Measurements from ENCODE around the gene PPP2R5D.
A peak's percentile ranks its signal among the peaks of the same experiment; 100 is the strongest.

Gene PPP2R5D

GRCh38 chr6:42979523-42980177, 4.7 kb upstream of the PPP2R5D start:
- peak overlapping the region; percentile 97 for H3K4me2 ChIP-seq (ENCODE audit: low read length)
- H2AK5ac ChIP-seq (ENCODE audit: low read length): no peak overlapping the region
- H3K23ac ChIP-seq (ENCODE audit: low read length): no peak overlapping the region
- peak overlapping the region; percentile 19 for H3K27ac ChIP-seq (ENCODE audit: low read depth, low read length)
- no peak overlapping the region for H2BK120ac ChIP-seq (ENCODE audit: low read depth, low read length)
- no peak overlapping the region for H2BK5ac ChIP-seq (ENCODE audit: low read length)
- no peak overlapping the region for H4K8ac ChIP-seq (ENCODE audit: low read depth, low read length)
- H3K36me3 ChIP-seq (ENCODE audit: control insufficient read depth, insufficient read depth, low read length): no peaks in the 10 kb centered on the region
- H4K5ac ChIP-seq (ENCODE audit: low read length): peak overlapping the region; percentile 96
- H3K18ac ChIP-seq (ENCODE audit: low read length): peak overlapping the region; percentile 40
- DNase-seq: no peak
- no CpG with 5 or more reads among the region's 9 CpGs for WGBS (ENCODE audit: extremely low coverage, insufficient coverage, low lambda C conversion rate)
- H3K4ac ChIP-seq (ENCODE audit: low read depth, low read length): peak overlapping the region; percentile 76
- H3K4me1 ChIP-seq (ENCODE audit: control insufficient read depth, low read depth, low read length): no peaks in the 10 kb centered on the region
- peak overlapping the region; percentile 76 for H3K9ac ChIP-seq (ENCODE audit: low read length)
- H3K79me2 ChIP-seq (ENCODE audit: control insufficient read depth, insufficient read depth, low read length): no peaks in the 10 kb centered on the region
- H2BK15ac ChIP-seq (replicated peaks; ENCODE audit: low read depth): no peak overlapping the region
- H3K56ac ChIP-seq (ENCODE audit: low read length): peak overlapping the region; percentile 95
- H3K27me3 ChIP-seq (ENCODE audit: insufficient read depth, low read length, poor library complexity): no peaks in the 10 kb centered on the region
- no peaks in the 10 kb centered on the region for H3K79me1 ChIP-seq (ENCODE audit: low read length)
- H3K4me3 ChIP-seq (ENCODE audit: low read length): peak overlapping the region; percentile 65

GRCh38 chr6:42981836-42982235, 2.5 kb upstream of the PPP2R5D start:
- H2BK15ac ChIP-seq (replicated peaks; ENCODE audit: low read depth): no peak overlapping the region
- H3K23ac ChIP-seq (ENCODE audit: low read length): no peak overlapping the region
- H3K18ac ChIP-seq (ENCODE audit: low read length): no peak overlapping the region
- H3K9ac ChIP-seq (ENCODE audit: low read length): no peak overlapping the region
- no peaks in the 10 kb centered on the region for H3K27me3 ChIP-seq (ENCODE audit: insufficient read depth, low read length, poor library complexity)
- H3K4ac ChIP-seq (ENCODE audit: low read depth, low read length): no peak overlapping the region
- H3K36me3 ChIP-seq (ENCODE audit: control insufficient read depth, insufficient read depth, low read length): no peaks in the 10 kb centered on the region
- no peak overlapping the region for H3K56ac ChIP-seq (ENCODE audit: low read length)
- DNase-seq: no peak
- H4K8ac ChIP-seq (ENCODE audit: low read depth, low read length): no peak overlapping the region
- no peak overlapping the region for H4K5ac ChIP-seq (ENCODE audit: low read length)
- H3K79me1 ChIP-seq (ENCODE audit: low read length): peaks cover 10% of the 10 kb centered on the region
- H2BK120ac ChIP-seq (ENCODE audit: low read depth, low read length): no peak overlapping the region
- H3K4me2 ChIP-seq (ENCODE audit: low read length): no peak overlapping the region
- no peak overlapping the region for H3K27ac ChIP-seq (ENCODE audit: low read depth, low read length)
- peaks cover 5% of the 10 kb centered on the region for H3K79me2 ChIP-seq (ENCODE audit: control insufficient read depth, insufficient read depth, low read length)
- WGBS (ENCODE audit: extremely low coverage, insufficient coverage, low lambda C conversion rate): 100% methylated on average over 2 of the region's 5 CpGs
- no peak overlapping the region for H2BK5ac ChIP-seq (ENCODE audit: low read length)
- no peak overlapping the region for H2AK5ac ChIP-seq (ENCODE audit: low read length)
- no peak overlapping the region for H3K4me3 ChIP-seq (ENCODE audit: low read length)
- H3K4me1 ChIP-seq (ENCODE audit: control insufficient read depth, low read depth, low read length): peaks cover 2% of the 10 kb centered on the region

GRCh38 chr6:42984924-42985475, 630 bp downstream of the PPP2R5D start:
- peak; percentile 51 for DNase-seq
- no peak overlapping the region for H2BK120ac ChIP-seq (ENCODE audit: low read depth, low read length)
- no peaks in the 10 kb centered on the region for H3K27me3 ChIP-seq (ENCODE audit: insufficient read depth, low read length, poor library complexity)
- no peak overlapping the region for H2BK5ac ChIP-seq (ENCODE audit: low read length)
- H2AK5ac ChIP-seq (ENCODE audit: low read length): peak overlapping the region; percentile 69
- peak overlapping the region; percentile 89 for H3K9ac ChIP-seq (ENCODE audit: low read length)
- no CpG with 5 or more reads among the region's 13 CpGs for WGBS (ENCODE audit: extremely low coverage, insufficient coverage, low lambda C conversion rate)
- peak overlapping the region; percentile 62 for H3K18ac ChIP-seq (ENCODE audit: low read length)
- no peak overlapping the region for H4K8ac ChIP-seq (ENCODE audit: low read depth, low read length)
- H3K4ac ChIP-seq (ENCODE audit: low read depth, low read length): no peak overlapping the region
- H3K36me3 ChIP-seq (ENCODE audit: control insufficient read depth, insufficient read depth, low read length): no peaks in the 10 kb centered on the region
- no peak overlapping the region for H2BK15ac ChIP-seq (replicated peaks; ENCODE audit: low read depth)
- peaks cover 11% of the 10 kb centered on the region for H3K79me1 ChIP-seq (ENCODE audit: low read length)
- H3K56ac ChIP-seq (ENCODE audit: low read length): peak overlapping the region; percentile 92
- peaks cover 5% of the 10 kb centered on the region for H3K79me2 ChIP-seq (ENCODE audit: control insufficient read depth, insufficient read depth, low read length)
- H3K4me2 ChIP-seq (ENCODE audit: low read length): peak overlapping the region; percentile 67
- H3K27ac ChIP-seq (ENCODE audit: low read depth, low read length): peak overlapping the region; percentile 56
- H3K23ac ChIP-seq (ENCODE audit: low read length): no peak overlapping the region
- peaks cover 2% of the 10 kb centered on the region for H3K4me1 ChIP-seq (ENCODE audit: control insufficient read depth, low read depth, low read length)
- H3K4me3 ChIP-seq (ENCODE audit: low read length): peak overlapping the region; percentile 79
- H4K5ac ChIP-seq (ENCODE audit: low read length): no peak overlapping the region

- H3K36me3 ChIP-seq (ENCODE audit: control insufficient read depth, insufficient read depth, low read length): peaks cover 2% of the 10 kb centered on the region
- no peak overlapping the region for H3K4me3 ChIP-seq (ENCODE audit: low read length)
- H3K27me3 ChIP-seq (ENCODE audit: insufficient read depth, low read length, poor library complexity): no peaks in the 10 kb centered on the region
- H3K79me1 ChIP-seq (ENCODE audit: low read length): peaks cover 11% of the 10 kb centered on the region
- H2BK15ac ChIP-seq (replicated peaks; ENCODE audit: low read depth): no peak overlapping the region
- H3K23ac ChIP-seq (ENCODE audit: low read length): no peak overlapping the region
- no peak overlapping the region for H3K4me2 ChIP-seq (ENCODE audit: low read length)
- H2BK120ac ChIP-seq (ENCODE audit: low read depth, low read length): no peak overlapping the region
- H4K8ac ChIP-seq (ENCODE audit: low read depth, low read length): no peak overlapping the region
- H3K79me2 ChIP-seq (ENCODE audit: control insufficient read depth, insufficient read depth, low read length): peaks cover 5% of the 10 kb centered on the region
- H4K5ac ChIP-seq (ENCODE audit: low read length): no peak overlapping the region
- no peak overlapping the region for H2AK5ac ChIP-seq (ENCODE audit: low read length)
- WGBS (ENCODE audit: extremely low coverage, insufficient coverage, low lambda C conversion rate): no CpG with 5 or more reads among the region's 5 CpGs
- no peak overlapping the region for H3K18ac ChIP-seq (ENCODE audit: low read length)
- H3K4me1 ChIP-seq (ENCODE audit: control insufficient read depth, low read depth, low read length): peaks cover 2% of the 10 kb centered on the region
- no peak overlapping the region for H2BK5ac ChIP-seq (ENCODE audit: low read length)
- no peak overlapping the region for H3K27ac ChIP-seq (ENCODE audit: low read depth, low read length)
- H3K4ac ChIP-seq (ENCODE audit: low read depth, low read length): no peak overlapping the region
- no peak for DNase-seq
- H3K56ac ChIP-seq (ENCODE audit: low read length): no peak overlapping the region
- H3K9ac ChIP-seq (ENCODE audit: low read length): no peak overlapping the region
Measured at GRCh38 chr6:42987533-42988451, 3.4 kb downstream of the PPP2R5D start.

GRCh38 chr6:42988486-42989020, 4.2 kb downstream of the PPP2R5D start:
- WGBS (ENCODE audit: extremely low coverage, insufficient coverage, low lambda C conversion rate): no CpG with 5 or more reads among the region's 1 CpG
- peak; percentile 31 for DNase-seq
- no peak overlapping the region for H3K4me3 ChIP-seq (ENCODE audit: low read length)
- no peak overlapping the region for H3K4me2 ChIP-seq (ENCODE audit: low read length)
- no peak overlapping the region for H3K23ac ChIP-seq (ENCODE audit: low read length)
- no peak overlapping the region for H3K56ac ChIP-seq (ENCODE audit: low read length)
- H3K9ac ChIP-seq (ENCODE audit: low read length): no peak overlapping the region
- H3K27me3 ChIP-seq (ENCODE audit: insufficient read depth, low read length, poor library complexity): no peaks in the 10 kb centered on the region
- H3K4me1 ChIP-seq (ENCODE audit: control insufficient read depth, low read depth, low read length): peaks cover 2% of the 10 kb centered on the region
- H2AK5ac ChIP-seq (ENCODE audit: low read length): no peak overlapping the region
- no peak overlapping the region for H2BK15ac ChIP-seq (replicated peaks; ENCODE audit: low read depth)
- no peak overlapping the region for H4K8ac ChIP-seq (ENCODE audit: low read depth, low read length)
- H3K79me2 ChIP-seq (ENCODE audit: control insufficient read depth, insufficient read depth, low read length): peaks cover 5% of the 10 kb centered on the region
- peaks cover 2% of the 10 kb centered on the region for H3K36me3 ChIP-seq (ENCODE audit: control insufficient read depth, insufficient read depth, low read length)
- H3K27ac ChIP-seq (ENCODE audit: low read depth, low read length): no peak overlapping the region
- no peak overlapping the region for H3K18ac ChIP-seq (ENCODE audit: low read length)
- no peak overlapping the region for H4K5ac ChIP-seq (ENCODE audit: low read length)
- H3K79me1 ChIP-seq (ENCODE audit: low read length): peaks cover 11% of the 10 kb centered on the region
- no peak overlapping the region for H2BK120ac ChIP-seq (ENCODE audit: low read depth, low read length)
- H3K4ac ChIP-seq (ENCODE audit: low read depth, low read length): no peak overlapping the region
- no peak overlapping the region for H2BK5ac ChIP-seq (ENCODE audit: low read length)
